CD4-positive, alpha-beta T cell treated with Interleukin-15 for 4 hours (primary cell): ENCODE results near the gene ATXN7.

ENCODE experiments used
- DNase-seq: peaks from one replicate; pipeline ENCODE4 v3.0.0-alpha.2; 2020; ENCODE audit warnings: low spot score

The ATXN7 gene

GRCh38 chr3:63986146-63986545, 122.5 kb downstream of the ATXN7 start:
- no peak for DNase-seq

- no peak for DNase-seq
Observed at GRCh38 chr3:63986831-63987230, 123.2 kb downstream of the ATXN7 start.

GRCh38 chr3:63988943-63989342, 125.3 kb downstream of the ATXN7 start:
- DNase-seq: no peak

GRCh38 chr3:63990204-63990603, 126.5 kb downstream of the ATXN7 start:
- DNase-seq: no peak

GRCh38 chr3:63990733-63991132, 127.1 kb downstream of the ATXN7 start:
- DNase-seq: no peak

DNA sequence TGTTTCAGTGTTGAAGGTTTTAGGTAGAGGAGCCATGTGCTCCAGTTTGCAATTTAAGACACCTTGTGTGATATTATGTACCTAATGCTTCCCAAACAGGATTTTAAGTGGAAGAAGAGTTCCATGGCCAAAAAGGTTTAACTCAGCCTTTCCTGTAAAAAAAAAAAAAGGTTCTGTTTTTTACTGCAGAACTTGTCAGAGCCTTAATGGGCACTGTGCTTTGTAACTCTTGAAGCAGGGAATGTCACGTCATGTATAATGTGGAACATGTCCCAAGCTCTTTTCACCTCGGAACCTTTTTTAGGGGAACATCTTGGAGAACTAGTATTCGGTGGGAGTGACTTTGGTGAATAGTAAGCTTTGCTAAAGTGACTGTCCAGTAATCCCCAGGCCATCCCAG, 128.0 kb downstream of the ATXN7 start:
- no peak for DNase-seq

DNA sequence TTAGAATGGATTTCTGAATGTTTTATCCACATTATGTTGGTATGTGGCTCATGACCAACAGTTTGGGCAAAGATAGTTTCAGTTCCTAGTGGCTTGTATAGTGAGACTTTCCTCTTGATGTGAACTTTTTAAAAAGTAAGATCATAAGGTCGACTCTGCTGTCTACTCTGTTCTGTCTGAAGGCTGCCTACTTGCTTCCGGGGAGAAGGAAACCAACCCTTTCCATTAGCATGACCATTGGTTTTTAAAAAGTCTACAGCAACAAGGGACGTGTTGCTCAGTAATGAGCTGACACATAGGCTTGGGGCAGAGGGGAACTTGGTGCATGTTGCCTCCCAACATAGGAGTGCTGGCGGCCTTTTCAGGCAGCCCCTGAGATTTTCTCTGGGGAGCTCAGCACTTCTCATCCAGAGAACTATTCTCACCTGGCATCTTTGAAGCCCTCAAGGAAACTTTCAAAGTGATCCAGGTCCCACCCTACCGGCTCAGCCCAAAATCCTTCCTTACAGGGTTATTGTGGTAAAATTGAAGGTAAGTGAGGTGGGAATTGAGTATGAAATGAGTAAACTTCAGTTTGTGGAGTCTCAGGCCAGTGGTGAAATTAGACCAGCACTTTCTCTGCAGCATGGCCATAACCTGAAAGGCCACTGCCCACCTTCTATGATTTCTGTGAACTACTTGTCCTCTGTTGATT, 129.0 kb downstream of the ATXN7 start:
- DNase-seq: no peak

DNA sequence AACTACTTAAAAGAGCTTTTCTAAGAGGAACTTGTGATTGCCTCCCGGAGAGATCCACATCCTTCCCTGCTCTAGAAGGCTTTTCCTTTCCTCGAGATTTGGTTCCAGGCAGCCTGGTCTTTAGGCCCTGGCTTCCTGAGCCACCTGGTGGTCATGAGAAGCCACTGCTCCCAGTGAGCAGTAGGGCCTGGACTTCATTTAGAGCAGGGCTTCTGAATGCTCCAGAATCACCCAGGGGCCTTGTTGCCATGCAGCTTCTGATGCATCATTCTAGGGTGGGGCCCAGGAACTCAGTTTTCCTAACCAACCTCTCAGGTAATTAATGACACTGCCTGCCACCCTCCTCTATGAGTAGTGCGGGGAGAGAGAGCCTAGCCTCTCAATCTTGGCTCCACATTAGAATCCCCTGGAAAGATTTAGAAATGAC, 130.0 kb downstream of the ATXN7 start:
- peak; percentile 66 for DNase-seq

DNA sequence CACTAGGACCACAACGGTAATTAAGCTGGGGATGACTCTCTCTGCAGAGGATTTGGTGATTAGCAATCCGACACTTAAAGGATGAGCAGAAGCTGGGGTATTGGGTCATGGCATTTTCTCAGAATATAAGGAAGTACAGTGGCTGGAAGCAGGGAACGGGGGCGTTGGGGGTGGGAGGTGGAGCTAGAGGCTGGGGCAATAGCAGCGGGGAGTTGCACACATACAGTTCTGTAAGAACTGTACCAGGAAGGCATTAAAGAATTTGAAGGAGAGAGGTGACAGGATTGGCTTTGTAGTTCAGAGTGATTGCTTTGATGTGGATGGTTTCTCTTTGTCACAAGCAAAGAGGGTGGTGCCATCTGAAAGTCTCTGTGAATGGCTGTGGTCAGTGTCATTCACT, 131.4 kb downstream of the ATXN7 start:
- no peak for DNase-seq

- no peak for DNase-seq
Observed at GRCh38 chr3:63998852-63999754, 135.4 kb downstream of the ATXN7 start.

- no peak for DNase-seq
Observed at GRCh38 chr3:64000453-64001055, 136.9 kb downstream of the ATXN7 start.

GRCh38 chr3:64002233-64002632, 138.6 kb downstream of the ATXN7 start:
- no peak for DNase-seq

DNA sequence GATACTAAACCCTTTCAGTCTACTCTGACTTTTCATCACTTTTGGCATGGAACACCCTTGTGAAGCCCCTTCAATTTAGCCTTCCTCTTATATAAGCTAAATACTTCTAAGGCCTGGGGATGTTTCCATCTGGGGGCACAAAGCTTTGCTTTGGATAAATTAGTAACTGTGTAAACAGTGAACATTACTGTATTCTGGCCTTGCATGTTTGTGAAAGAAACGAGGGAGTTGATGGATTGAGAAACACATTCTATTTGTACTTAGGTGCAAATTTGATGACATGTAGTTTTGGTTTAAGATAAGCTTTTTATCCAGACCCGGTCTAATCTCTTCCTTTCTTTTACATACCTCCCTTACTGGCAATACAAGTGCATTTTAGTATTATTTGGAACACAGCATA, 139.9 kb downstream of the ATXN7 start:
- DNase-seq: no peak

GRCh38 chr3:64008017-64008416, 144.3 kb downstream of the ATXN7 start:
- DNase-seq: no peak

- no peak for DNase-seq
Observed at GRCh38 chr3:64008487-64009351, 145.1 kb downstream of the ATXN7 start.

GRCh38 chr3:64009528-64009927, 145.9 kb downstream of the ATXN7 start:
- DNase-seq: no peak

DNA sequence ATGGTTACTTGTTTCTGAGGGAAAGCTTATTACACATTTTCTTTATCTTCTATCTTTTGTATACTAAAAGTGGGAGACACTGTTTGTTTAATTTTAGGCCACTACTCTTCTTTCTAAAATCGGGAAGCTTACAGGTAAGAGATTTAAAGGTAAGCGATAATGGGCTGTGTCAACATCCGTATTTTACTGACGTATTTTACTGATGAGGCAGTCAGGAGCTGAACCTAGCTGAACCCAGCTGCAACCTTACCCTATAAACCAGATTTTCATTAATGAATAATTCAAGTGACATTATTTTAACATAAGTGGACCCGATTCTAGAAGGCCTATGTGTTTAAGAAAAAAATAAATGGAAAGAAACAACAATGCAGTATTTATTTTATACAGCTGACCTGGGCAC, 146.5 kb downstream of the ATXN7 start:
- no peak for DNase-seq

- DNase-seq: no peak
Observed at GRCh38 chr3:64011685-64012084, 148.0 kb downstream of the ATXN7 start.

DNA sequence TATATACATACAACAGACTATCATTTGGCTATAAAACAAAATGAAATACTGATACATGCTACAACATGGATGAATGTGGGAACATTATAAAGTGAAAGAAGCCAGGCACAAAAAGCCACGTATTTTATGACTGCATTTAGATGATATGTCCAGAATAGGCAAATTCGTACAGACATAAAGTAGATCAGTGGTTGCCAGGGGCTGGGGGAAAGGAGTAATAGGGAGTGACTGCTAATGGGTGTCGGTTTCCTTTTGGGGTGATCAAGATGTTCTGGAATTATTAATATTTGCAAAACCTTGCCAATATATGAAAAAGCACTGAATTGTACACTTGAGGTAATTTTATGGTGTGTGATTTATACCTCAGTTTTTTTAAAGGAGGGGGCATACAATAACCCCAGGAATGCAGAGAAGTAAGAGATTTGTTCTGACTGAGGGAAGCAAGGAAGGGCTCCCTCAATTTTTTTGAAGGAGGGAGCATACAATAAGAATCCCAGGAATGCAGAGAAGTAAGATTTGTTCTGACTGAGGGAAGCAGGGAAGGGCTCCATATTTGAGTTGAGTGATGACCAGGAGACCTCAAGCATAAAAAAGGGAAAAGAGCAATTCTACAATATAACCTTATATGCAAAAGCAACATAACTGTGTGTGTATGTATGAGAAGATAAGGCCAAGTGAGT, 153.4 kb downstream of the ATXN7 start:
- no peak for DNase-seq

DNA sequence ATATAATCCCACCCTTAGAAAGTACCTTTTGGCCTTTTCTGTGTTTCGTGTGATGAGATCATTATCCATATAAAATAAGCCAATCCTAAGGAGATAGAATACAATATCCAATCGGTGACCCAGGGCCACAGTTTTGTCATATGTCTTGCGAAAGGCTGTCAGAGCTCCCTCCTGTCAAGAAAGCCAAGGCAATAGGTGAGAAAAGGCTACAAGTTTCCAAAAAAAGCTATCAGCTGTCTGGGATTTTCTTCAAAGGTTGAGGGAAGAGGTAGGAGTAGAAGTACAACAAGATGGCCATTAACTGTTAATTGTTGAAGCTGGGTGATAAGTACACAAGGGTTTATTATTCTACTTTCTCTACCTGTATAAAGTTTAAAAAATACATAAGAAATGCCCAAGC, 155.6 kb downstream of the ATXN7 start:
- no peak for DNase-seq

- DNase-seq: no peak
Observed at GRCh38 chr3:64019879-64020278, 156.2 kb downstream of the ATXN7 start.
